Measurements from ENCODE around the gene NLRP2B.
"Not testable (repeated sequence)": the region's sequence is repeated elsewhere in the genome, so short reads cannot be mapped to it uniquely, and the experiment has no call there.

Gene NLRP2B

GRCh38 chrX:57680160-57680559 lies at the start of gene NLRP2B:
NLRP2B (minus strand) TSS chrX:57680260.
- no peak for DNase-seq (ENCODE audit: low read depth)

GRCh38 chrX:57725995-57726394 lies 45.9 kb upstream of the NLRP2B start:
- DNase-seq (ENCODE audit: low read depth) = not testable (repeated sequence)

GRCh38 chrX:57681341-57681740 lies 1.3 kb upstream of the NLRP2B start:
- DNase-seq (ENCODE audit: low read depth) = no peak

GRCh38 chrX:57678686-57679428 lies 1.2 kb downstream of the NLRP2B start:
- no peak for DNase-seq (ENCODE audit: low read depth)

GRCh38 chrX:57677132-57677858 lies 2.8 kb downstream of the NLRP2B start:
- DNase-seq (ENCODE audit: low read depth) = no peak

- DNase-seq (ENCODE audit: low read depth) = no peak
These were observed 4.7 kb downstream of the NLRP2B start for GRCh38 chrX:57675320-57675719.

GRCh38 chrX:57674861-57675260 lies 5.2 kb downstream of the NLRP2B start:
- no peak for DNase-seq (ENCODE audit: low read depth)

GRCh38 chrX:57669961-57670360 lies 10.1 kb downstream of the NLRP2B start:
- no peak for DNase-seq (ENCODE audit: low read depth)

GRCh38 chrX:57667010-57667409 lies 13.1 kb downstream of the NLRP2B start:
- no peak for DNase-seq (ENCODE audit: low read depth)

GRCh38 chrX:57655065-57655464 lies 25.0 kb downstream of the NLRP2B start:
- DNase-seq (ENCODE audit: low read depth) = no peak

GRCh38 chrX:57652705-57653104 lies 27.4 kb downstream of the NLRP2B start:
- no peak for DNase-seq (ENCODE audit: low read depth)

- DNase-seq (ENCODE audit: low read depth) = no peak
These were observed 28.7 kb downstream of the NLRP2B start for GRCh38 chrX:57651169-57651919.

GRCh38 chrX:57647020-57647419 lies 33.0 kb downstream of the NLRP2B start:
- no peak for DNase-seq (ENCODE audit: low read depth)

- DNase-seq (ENCODE audit: low read depth) = no peak
These were observed 36.4 kb downstream of the NLRP2B start for GRCh38 chrX:57643698-57644097.

- no peak for DNase-seq (ENCODE audit: low read depth)
These were observed 38.7 kb downstream of the NLRP2B start for GRCh38 chrX:57641338-57641737.

- no peak for DNase-seq (ENCODE audit: low read depth)
These were observed 39.4 kb downstream of the NLRP2B start for GRCh38 chrX:57640674-57641016.

GRCh38 chrX:57629438-57629837 lies 50.6 kb downstream of the NLRP2B start:
- not testable (repeated sequence) for DNase-seq (ENCODE audit: low read depth)
